ENCODE results near the gene HSFX3. TPM values are rescaled to one million over a fixed set of nuclear protein-coding genes. Genes with fewer than 3 reads are reported as not detected.
"Not testable (repeated sequence)": the region's sequence is repeated elsewhere in the genome, so short reads cannot be mapped to it uniquely, and the experiment has no call there.

Gene HSFX3
- total and polyA plus RNA-seq, 2 of the 8 experiments (the other 6 are each of a cell fraction or from before 2014, with no cell fraction given) = not detected

DNA sequence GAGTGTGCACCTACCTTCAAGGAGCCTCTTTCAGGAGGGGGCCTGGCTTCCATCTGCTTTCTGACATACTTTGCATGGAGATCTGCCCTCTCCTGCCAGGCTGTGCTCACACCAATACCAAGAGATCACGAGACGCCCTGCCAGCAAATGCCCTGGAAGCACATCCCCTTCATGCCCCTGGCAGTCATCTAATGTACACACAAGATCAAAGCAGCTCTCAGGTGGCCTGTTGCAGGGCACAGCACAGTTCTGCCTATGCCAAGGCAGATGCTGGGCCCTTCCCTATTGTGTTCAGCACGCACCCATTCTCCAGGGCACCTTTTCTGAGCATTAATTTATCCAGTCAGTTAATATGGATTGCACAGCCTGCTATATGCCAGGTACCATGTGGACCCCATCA lies 16.9 kb downstream of the HSFX3 start:
- H3K4me1 ChIP-seq (replicated peaks in 1 of 4; ENCODE audit: control insufficient read depth in 3 of 4, insufficient read depth in 4 of 4, low read length in 3 of 4); H2BK12ac ChIP-seq (ENCODE audit: low read depth, low read length); H2AFZ ChIP-seq (ENCODE audit: low read length); H3K27ac ChIP-seq (ENCODE audit: low read depth, low read length); CTCF ChIA-PET (ENCODE audit: partially characterized antibody); H2AK5ac ChIP-seq (ENCODE audit: low read depth, low read length); H3K79me1 ChIP-seq (ENCODE audit: low read depth, low read length); H3K56ac ChIP-seq (replicated peaks; ENCODE audit: insufficient read length, low read depth, low read length); H3K27me3 ChIP-seq (replicated peaks in 1 of 4; ENCODE audit: control insufficient read depth in 3 of 4, extremely low read depth in 1 of 4, insufficient read depth in 3 of 4, low read length in 3 of 4); H3K4me3 ChIP-seq (ENCODE audit: extremely low read depth in 1 of 4, insufficient read depth in 2 of 4, low read depth in 3 of 4, low read length in 4 of 4); H3K9ac ChIP-seq (replicated peaks in 1 of 4; ENCODE audit: extremely low read depth in 1 of 4, low read depth in 3 of 4, low read length in 3 of 4); H2BK120ac ChIP-seq (replicated peaks; ENCODE audit: low read depth, low read length); H4K8ac ChIP-seq (ENCODE audit: extremely low read depth, insufficient read depth, low read length); H3K23ac ChIP-seq (ENCODE audit: insufficient read length); FAIRE-seq; H3K36me3 ChIP-seq (ENCODE audit: control insufficient read depth in 2 of 4, insufficient read depth in 4 of 4, low read length in 3 of 4); H3K9me3 ChIP-seq (ENCODE audit: insufficient read depth in 2 of 2, low read depth in 1 of 2, low read length in 1 of 2); H3K14ac ChIP-seq (ENCODE audit: insufficient read length); H4K20me1 ChIP-seq (replicated peaks in 1 of 2; ENCODE audit: control insufficient read depth in 1 of 2, insufficient read depth in 2 of 2, low read length in 2 of 2); H3K18ac ChIP-seq (ENCODE audit: extremely low read depth, low read length); H2BK15ac ChIP-seq (ENCODE audit: low read length); H4K5ac ChIP-seq (ENCODE audit: insufficient read length, low read depth, low read length); H3K23me2 ChIP-seq (ENCODE audit: low read depth, low read length); H3K79me2 ChIP-seq (ENCODE audit: control insufficient read depth in 1 of 2, insufficient read depth in 2 of 2, low read length in 2 of 2); DNase-seq (ENCODE audit: low read depth in 1 of 2, low spot score in 2 of 2); H3K4me2 ChIP-seq (ENCODE audit: insufficient read depth in 1 of 2, low read depth in 2 of 2, low read length in 2 of 2); POLR2A ChIA-PET (ENCODE audit: partially characterized antibody); H3K4ac ChIP-seq (replicated peaks; ENCODE audit: insufficient read length, low read depth, low read length); H2BK20ac ChIP-seq (ENCODE audit: low read length); H4K91ac ChIP-seq (replicated peaks; ENCODE audit: insufficient read length, low read length); H2BK5ac ChIP-seq (ENCODE audit: low read depth, low read length): not testable (repeated sequence)
- WGBS, 2 experiments (ENCODE audit: extremely low coverage in 1 of 2, insufficient coverage in 1 of 2, insufficient read length in 1 of 2, insufficient replicate concordance in 2 of 2, low coverage in 1 of 2, low lambda C conversion rate in 2 of 2, missing lambda C conversion rate in 1 of 2) = no CpG with 5 or more reads among the region's 3 CpGs
